ENCODE measurements around the gene ROR1. TPM values are rescaled to one million over a fixed set of nuclear protein-coding genes. Genes with fewer than 3 reads are reported as not detected.

The ROR1 gene
- total and polyA plus RNA-seq, 2 donors (not counting 3 experiments of a cell fraction or from before 2014, with no cell fraction given), result 2.6 to 3.5 TPM

DNA sequence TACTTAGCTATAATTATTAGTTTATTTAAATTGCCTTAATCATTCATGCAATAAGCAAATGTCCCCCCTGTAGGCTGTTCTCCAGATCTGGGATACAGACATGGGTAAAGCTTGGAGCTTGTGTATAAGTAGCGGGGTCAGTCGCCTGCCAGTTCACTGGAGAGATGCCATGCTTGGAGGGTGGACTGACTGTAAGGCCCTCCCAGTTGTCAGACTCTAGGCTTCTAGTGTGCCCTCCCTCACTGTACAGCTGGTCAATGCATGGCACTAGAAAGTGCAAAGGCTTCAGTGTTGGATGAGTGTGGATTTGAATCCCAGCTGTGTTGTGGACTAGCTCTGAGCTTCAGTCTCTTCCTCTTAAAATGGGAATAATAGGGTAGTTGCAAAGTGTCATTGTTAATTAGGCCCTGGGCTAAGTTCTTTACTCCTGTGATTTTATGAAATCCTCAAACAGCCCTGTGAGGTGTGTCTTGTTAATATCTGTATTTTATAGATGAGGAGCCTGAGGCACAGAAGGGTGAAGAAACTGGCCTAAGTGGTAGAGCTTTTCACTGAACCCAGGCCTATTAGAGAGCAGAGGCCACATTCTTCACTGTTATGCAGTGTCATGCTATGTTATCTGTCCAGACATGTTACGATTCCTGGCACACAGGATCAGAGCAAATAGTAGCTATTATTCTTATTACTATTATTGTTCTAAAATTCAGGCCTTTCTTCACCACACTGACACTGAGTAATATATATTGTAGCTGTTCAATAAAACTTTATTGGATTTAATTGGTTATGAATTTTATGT lies 85.9 kb downstream of the ROR1 start:
- Histone ChIP-seq H3K36me3 (ENCODE audit: control insufficient read depth in 2 of 2, extremely low read depth in 1 of 2, insufficient read depth in 2 of 2, low read length in 2 of 2) (no peaks in the 10 kb centered on the region), H3K4me3 (replicated peaks in 1 of 3; ENCODE audit: insufficient read depth in 1 of 3, low read depth in 1 of 3, low read length in 3 of 3) (no peak overlapping the region), H3K4me1 (ENCODE audit: control insufficient read depth, extremely low read depth, insufficient read depth, low read length) (no peaks in the 10 kb centered on the region), H4K20me1 (replicated peaks; ENCODE audit: control insufficient read depth, extremely low read depth, insufficient read depth, low read length) (no peaks in the 10 kb centered on the region), H3K9ac (replicated peaks; ENCODE audit: extremely low read depth, insufficient read depth, low read length) (no peak overlapping the region), H3K4me2 (ENCODE audit: insufficient read depth, low read length) (no peak overlapping the region), H3K9me1 (replicated peaks; ENCODE audit: control insufficient read depth, extremely low read depth, insufficient read depth, low read length) (no peaks in the 10 kb centered on the region), H3K27me3 (ENCODE audit: control insufficient read depth in 2 of 2, insufficient read depth in 2 of 2, low read length in 2 of 2) (no peaks in the 10 kb centered on the region), H2AFZ (ENCODE audit: low read depth, low read length) (no peak overlapping the region), H3K27ac (ENCODE audit: insufficient read depth, low read depth, low read length) (no peak overlapping the region), H3K79me2 (ENCODE audit: control insufficient read depth, insufficient read depth, low read length) (no peaks in the 10 kb centered on the region), H3K9me3 (replicated peaks; ENCODE audit: control insufficient read depth, insufficient read depth, low read length) (no peaks in the 10 kb centered on the region)
- FAIRE-seq (no peak), DNase-seq (ENCODE audit: low read depth, low spot score) (no peak)
- ChIA-PET CTCF (interaction anchor here (1.1 kb wide), 1 partner anchor 168 kb away, joined by 3 read pairs; no protein-coding TSS in a partner anchor), POLR2A (no interaction called here)
- dilution Hi-C loops (cut with MboI; ENCODE audit: extremely low pct_ligation_motif_present, low sequenced_read_pairs) (no loop called here), intact Hi-C loops (cut with micrococcal nuclease) (no loop called here)
- TF ChIP-seq POLR2A (IDR thresholded peaks at IDR 0.05; ENCODE audit: low read depth, low read length) (no peak), EZH2 (IDR thresholded peaks at IDR 0.05; ENCODE audit: borderline replicate concordance, low read depth, low read length, severe bottlenecking) (no peak), GATA2 (IDR thresholded peaks at IDR 0.05; ENCODE audit: insufficient read depth, insufficient read length, low read depth, low read length) (no peak), MYC (IDR thresholded peaks at IDR 0.05; ENCODE audit: low read depth, low read length) (no peak), MAX (IDR thresholded peaks at IDR 0.05; ENCODE audit: insufficient read depth, insufficient read length) (no peak), FOS (IDR thresholded peaks at IDR 0.05; ENCODE audit: borderline replicate concordance, insufficient read depth, low read length) (no peak), JUN (IDR thresholded peaks at IDR 0.05; ENCODE audit: borderline replicate concordance, insufficient read depth, insufficient read length, low read depth) (no peak), POLR2AphosphoS5 (IDR thresholded peaks at IDR 0.05; ENCODE audit: insufficient read depth, low read depth, low read length) (no peak)
- TF ChIP-seq, protein P1, sequence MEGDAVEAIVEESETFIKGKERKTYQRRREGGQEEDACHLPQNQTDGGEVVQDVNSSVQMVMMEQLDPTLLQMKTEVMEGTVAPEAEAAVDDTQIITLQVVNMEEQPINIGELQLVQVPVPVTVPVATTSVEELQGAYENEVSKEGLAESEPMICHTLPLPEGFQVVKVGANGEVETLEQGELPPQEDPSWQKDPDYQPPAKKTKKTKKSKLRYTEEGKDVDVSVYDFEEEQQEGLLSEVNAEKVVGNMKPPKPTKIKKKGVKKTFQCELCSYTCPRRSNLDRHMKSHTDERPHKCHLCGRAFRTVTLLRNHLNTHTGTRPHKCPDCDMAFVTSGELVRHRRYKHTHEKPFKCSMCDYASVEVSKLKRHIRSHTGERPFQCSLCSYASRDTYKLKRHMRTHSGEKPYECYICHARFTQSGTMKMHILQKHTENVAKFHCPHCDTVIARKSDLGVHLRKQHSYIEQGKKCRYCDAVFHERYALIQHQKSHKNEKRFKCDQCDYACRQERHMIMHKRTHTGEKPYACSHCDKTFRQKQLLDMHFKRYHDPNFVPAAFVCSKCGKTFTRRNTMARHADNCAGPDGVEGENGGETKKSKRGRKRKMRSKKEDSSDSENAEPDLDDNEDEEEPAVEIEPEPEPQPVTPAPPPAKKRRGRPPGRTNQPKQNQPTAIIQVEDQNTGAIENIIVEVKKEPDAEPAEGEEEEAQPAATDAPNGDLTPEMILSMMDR (IDR thresholded peaks at IDR 0.05; ENCODE audit: extremely low read depth in 1 of 2, insufficient read depth in 1 of 2, low read depth in 1 of 2, low read length in 2 of 2), result no peak
- BruUV-seq (replicated peaks), result no TSS peak

Measured in endothelial cell of umbilical vein (primary cell).